Iris pigment epithelial cell (primary cell): ENCODE results near the gene CLIP1.
"Not testable (repeated sequence)": the region's sequence is repeated elsewhere in the genome, so short reads cannot be mapped to it uniquely, and the experiment has no call there.

Experiments
- DNase-seq: peaks from one replicate; pipeline ENCODE4 v3.0.0-alpha.2; 2011; ENCODE audit warnings: low read depth

CLIP1 gene

GRCh38 chr12:122421821-122422729, at the start of gene CLIP1:
Gene CLIP1, minus strand, starts transcription at chr12:122422669. Its CDS starts 42,217 bp downstream, at chr12:122380452.
- DNase-seq = peak; percentile 77

GRCh38 chr12:122471324-122472226, 49.1 kb upstream of the CLIP1 start:
- peak; percentile 81 for DNase-seq

GRCh38 chr12:122470576-122470975, 48.1 kb upstream of the CLIP1 start:
- not testable (repeated sequence) for DNase-seq

GRCh38 chr12:122469856-122470255, 47.4 kb upstream of the CLIP1 start:
- not testable (repeated sequence) for DNase-seq

- DNase-seq = no peak
Observed at GRCh38 chr12:122467983-122468382, 45.5 kb upstream of the CLIP1 start.

- DNase-seq = peak; percentile 99
Observed at GRCh38 chr12:122464317-122465042, 42.0 kb upstream of the CLIP1 start.

- DNase-seq = no peak
Observed at GRCh38 chr12:122460641-122461040, 38.2 kb upstream of the CLIP1 start.

- DNase-seq = no peak
Observed at GRCh38 chr12:122460061-122460460, 37.6 kb upstream of the CLIP1 start.

- no peak for DNase-seq
Observed at GRCh38 chr12:122459211-122459610, 36.7 kb upstream of the CLIP1 start.

- DNase-seq = no peak
Observed at GRCh38 chr12:122458105-122459035, 35.9 kb upstream of the CLIP1 start.

GRCh38 chr12:122457627-122458026, 35.2 kb upstream of the CLIP1 start:
- no peak for DNase-seq

- DNase-seq = no peak
Observed at GRCh38 chr12:122454739-122455138, 32.3 kb upstream of the CLIP1 start.

- no peak for DNase-seq
Observed at GRCh38 chr12:122454250-122454721, 31.8 kb upstream of the CLIP1 start.

GRCh38 chr12:122452701-122453285, 30.3 kb upstream of the CLIP1 start:
- DNase-seq = no peak

- DNase-seq = peak; percentile 95
Observed at GRCh38 chr12:122449317-122449716, 26.8 kb upstream of the CLIP1 start.

GRCh38 chr12:122447825-122448224, 25.4 kb upstream of the CLIP1 start:
- not testable (repeated sequence) for DNase-seq

- DNase-seq = not testable (repeated sequence)
Observed at GRCh38 chr12:122446390-122446789, 23.9 kb upstream of the CLIP1 start.

- DNase-seq = not testable (repeated sequence)
Observed at GRCh38 chr12:122444071-122444470, 21.6 kb upstream of the CLIP1 start.

GRCh38 chr12:122438822-122439221, 16.4 kb upstream of the CLIP1 start:
- DNase-seq = not testable (repeated sequence)

- DNase-seq = peak; percentile 39
Observed at GRCh38 chr12:122437656-122438121, 15.2 kb upstream of the CLIP1 start.
